SU-DHL-6 (cell line): Measurements from ENCODE around the gene XIRP1.

Experiments
- H2AFZ ChIP-seq: fragments of 200-600 bp; sonication (generic); 2 replicates; pipeline ENCODE4 v1.6.1; 2014; ENCODE audit warnings: low read depth, mild to moderate bottlenecking, moderate library complexity, mixed read lengths, antibody characterized with exemption, low read length; ENCODE audit not compliant: severe bottlenecking
- H3F3A ChIP-seq: fragments of 200-600 bp; shearing (Covaris generic); 2 replicates; pipeline ENCODE4 v1.6.0; 2016; ENCODE audit warnings: antibody characterized with exemption, mild to moderate bottlenecking; ENCODE audit not compliant: insufficient read depth
- H3K27ac ChIP-seq: fragments of 200-600 bp; sonication (generic); 2 replicates; pipeline ENCODE4 v1.5.1; 2016; ENCODE audit warnings: low read depth, mild to moderate bottlenecking, low read length, moderate library complexity, mixed read lengths
- H3K27me3 ChIP-seq: fragments of 200-600 bp; sonication (generic), shearing (Covaris generic); 2 replicates; pipeline ENCODE4 v1.6.0; 2014; ENCODE audit warnings: mild to moderate bottlenecking, low read length
- H3K36me3 ChIP-seq: fragments of 200-600 bp; sonication (generic); 2 replicates; pipeline ENCODE4 v1.6.1; 2014; ENCODE audit warnings: mild to moderate bottlenecking, low read length, mixed read lengths
- H3K4me2 ChIP-seq: fragments of 300-600, 200-600 bp; shearing (Covaris generic), sonication (generic); 2 replicates; pipeline ENCODE4 v1.6.0; 2014; ENCODE audit warnings: low read length, low read depth, mild to moderate bottlenecking; ENCODE audit not compliant: poor library complexity, severe bottlenecking
- H3K4me3 ChIP-seq: fragments of 200-600 bp; sonication (generic); 2 replicates; pipeline ENCODE4 v1.5.1; 2014; ENCODE audit warnings: antibody characterized with exemption, low read length, mild to moderate bottlenecking, mixed read lengths; ENCODE audit not compliant: insufficient read depth, poor library complexity, severe bottlenecking
- H3K79me2 ChIP-seq: fragments of 200-600 bp; sonication (generic); 2 replicates; pipeline ENCODE4 v1.6.1; 2014; ENCODE audit warnings: mild to moderate bottlenecking, low read length, moderate library complexity; ENCODE audit not compliant: insufficient read depth
- H3K9ac ChIP-seq: fragments of 200-600 bp; sonication (generic); 2 replicates; pipeline ENCODE4 v1.7.0; 2014; ENCODE audit warnings: mild to moderate bottlenecking, low read length
- H3K9me2 ChIP-seq: fragments of 200-600 bp; sonication (generic); replicated peaks from 2 replicates; pipeline ENCODE4 v1.6.1; 2014; ENCODE audit warnings: low read length; ENCODE audit not compliant: insufficient read depth
- H3K9me3 ChIP-seq: fragments of 200-600 bp; sonication (generic); 2 replicates; pipeline ENCODE4 v1.6.1; 2014; ENCODE audit warnings: low read length, mixed read lengths; ENCODE audit not compliant: insufficient read depth
- H4K20me1 ChIP-seq: fragments of 200-600 bp; sonication (generic); 2 replicates; pipeline ENCODE4 v1.6.1; 2014; ENCODE audit warnings: low read depth, mild to moderate bottlenecking, antibody characterized with exemption, low read length, moderate library complexity, mixed read lengths
- CTCF ChIP-seq: fragments of 200-600 bp; sonication (generic); IDR thresholded peaks from one replicate; pipeline ENCODE4 v1.5.1; 2017; ENCODE audit warnings: antibody characterized with exemption, mild to moderate bottlenecking, low read length, moderate library complexity; ENCODE audit not compliant: insufficient read depth, poor library complexity, severe bottlenecking
- EZH2phosphoT487 ChIP-seq: fragments of 200-600 bp; sonication (generic), shearing (Covaris generic); conservative IDR thresholded peaks from 2 replicates; pipeline ENCODE4 v1.6.1; 2018; ENCODE audit warnings: mild to moderate bottlenecking, antibody characterized with exemption, low read length, moderate library complexity, mixed read lengths

The XIRP1 gene

GRCh38 chr3:39170461-39170860 lies 21.9 kb downstream of the XIRP1 start:
- TF ChIP-seq EZH2phosphoT487 (no peak), CTCF (no peak)
- Histone ChIP-seq H4K20me1 (no peaks in the 10 kb centered on the region), H3K27me3 (no peaks in the 10 kb centered on the region), H3K9me2 (no peaks in the 10 kb centered on the region), H2AFZ (no peak overlapping the region), H3K4me3 (no peak overlapping the region), H3K9ac (no peak overlapping the region), H3K27ac (no peak overlapping the region), H3F3A (no peaks in the 10 kb centered on the region), H3K36me3 (no peaks in the 10 kb centered on the region), H3K79me2 (no peaks in the 10 kb centered on the region), H3K9me3 (no peaks in the 10 kb centered on the region), H3K4me2 (no peak overlapping the region)

- Histone ChIP-seq H3K79me2 (no peaks in the 10 kb centered on the region), H3K9me2 (no peaks in the 10 kb centered on the region), H4K20me1 (no peaks in the 10 kb centered on the region), H2AFZ (no peak overlapping the region), H3K36me3 (no peaks in the 10 kb centered on the region), H3K27ac (no peak overlapping the region), H3K9me3 (no peaks in the 10 kb centered on the region), H3F3A (no peaks in the 10 kb centered on the region), H3K27me3 (no peaks in the 10 kb centered on the region), H3K4me2 (no peak overlapping the region), H3K9ac (no peak overlapping the region), H3K4me3 (no peak overlapping the region)
- no peak for TF ChIP-seq CTCF
- TF ChIP-seq EZH2phosphoT487, result no peak
These were observed 22.7 kb downstream of the XIRP1 start for GRCh38 chr3:39169712-39170111.

- no peak overlapping the region for H3K4me3 ChIP-seq
- no peak overlapping the region for H3K9ac ChIP-seq
- H3K36me3 ChIP-seq, result no peaks in the 10 kb centered on the region
- H3K27me3 ChIP-seq, result no peaks in the 10 kb centered on the region
- H3K9me2 ChIP-seq, result no peaks in the 10 kb centered on the region
- no peaks in the 10 kb centered on the region for H3K9me3 ChIP-seq
- no peaks in the 10 kb centered on the region for H3F3A ChIP-seq
- TF ChIP-seq CTCF, result no peak
- no peak for TF ChIP-seq EZH2phosphoT487
- no peak overlapping the region for H2AFZ ChIP-seq
- H3K79me2 ChIP-seq, result no peaks in the 10 kb centered on the region
- no peaks in the 10 kb centered on the region for H4K20me1 ChIP-seq
- no peak overlapping the region for H3K4me2 ChIP-seq
- H3K27ac ChIP-seq, result no peak overlapping the region
These were observed 24.1 kb downstream of the XIRP1 start for GRCh38 chr3:39168156-39168780.
